HT-29 (cell line): ENCODE measurements around the gene BIK. TPM values are rescaled to one million over a fixed set of nuclear protein-coding genes. Genes with fewer than 3 reads are reported as not detected.
"Not testable (repeated sequence)": the region's sequence is repeated elsewhere in the genome, so short reads cannot be mapped to it uniquely, and the experiment has no call there.

ENCODE experiments used
- DNase-seq: peaks from one replicate; pipeline ENCODE4 v3.0.0-alpha.2; 2015; ENCODE audit warnings: low spot score
- total RNA-seq: library from RNA; depleted of rRNA; stranded (reverse); fragments of >200 nt; shearing (Covaris generic); gene quantifications from 2 replicates; pipeline ENCODE4 v1.2.3, GENCODE V29; 2014

BIK gene
- total RNA-seq, 1 experiment from 2014 or later: 3.9 TPM

DNA sequence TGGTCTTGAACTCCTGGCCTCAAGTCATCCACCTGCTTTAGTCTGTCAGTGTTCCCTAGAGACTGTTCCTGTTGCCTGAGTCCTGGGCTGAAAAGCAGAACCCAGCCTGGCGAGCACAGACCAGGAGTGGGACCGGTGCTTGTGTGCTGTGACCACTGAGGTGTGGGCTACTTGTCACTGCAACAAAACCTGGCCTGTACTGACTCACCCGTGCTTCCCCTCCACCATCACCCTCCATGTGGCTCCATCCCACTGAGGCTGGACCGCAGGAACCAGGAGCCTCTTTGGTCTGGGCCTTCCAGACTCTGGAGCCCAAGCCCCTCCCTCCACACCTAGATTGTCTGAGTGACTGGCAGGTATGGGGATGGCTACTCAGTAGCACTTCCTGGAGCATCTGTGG lies 24.0 kb downstream of the BIK start:
- no peak for DNase-seq

DNA sequence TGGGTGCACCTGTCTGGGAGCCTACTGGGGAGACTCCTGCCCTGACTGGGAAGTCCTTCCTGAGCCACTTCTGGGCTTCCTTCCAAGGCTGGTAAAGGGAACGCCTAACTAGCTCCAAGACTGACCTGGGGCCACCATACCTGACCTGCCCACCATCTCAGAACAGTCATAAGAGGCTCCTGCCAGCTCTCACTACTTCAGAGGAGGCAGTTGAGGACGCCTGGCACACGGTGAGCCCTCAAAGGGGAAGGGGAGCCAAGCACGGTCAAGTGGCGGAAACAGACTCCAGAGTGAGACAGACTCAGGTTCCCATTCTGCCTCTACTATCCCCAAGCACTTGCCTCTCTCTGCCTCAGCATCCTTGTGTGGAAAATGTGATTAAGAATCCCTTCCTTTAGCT lies 25.0 kb downstream of the BIK start:
- DNase-seq: no peak

DNA sequence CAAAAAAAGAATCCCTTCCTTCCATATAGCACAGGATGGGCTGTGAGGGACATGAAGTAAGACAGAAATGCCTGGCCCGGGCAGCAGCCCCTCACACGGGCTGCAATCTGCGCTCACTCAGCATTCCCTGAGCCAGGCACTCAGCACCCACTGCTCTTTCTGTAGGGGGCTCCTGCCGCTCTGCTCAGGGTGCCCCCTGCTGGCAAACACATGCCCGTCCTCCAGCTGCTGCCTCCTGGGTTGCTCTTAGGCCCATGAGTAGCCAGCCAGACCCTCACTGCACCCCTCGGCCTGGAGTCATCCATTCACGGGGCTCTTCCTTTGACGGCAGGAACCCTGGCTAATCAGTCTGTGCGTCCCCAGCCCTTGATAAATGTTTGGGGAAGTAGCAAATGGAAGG lies 25.7 kb downstream of the BIK start:
- DNase-seq: no peak

DNA sequence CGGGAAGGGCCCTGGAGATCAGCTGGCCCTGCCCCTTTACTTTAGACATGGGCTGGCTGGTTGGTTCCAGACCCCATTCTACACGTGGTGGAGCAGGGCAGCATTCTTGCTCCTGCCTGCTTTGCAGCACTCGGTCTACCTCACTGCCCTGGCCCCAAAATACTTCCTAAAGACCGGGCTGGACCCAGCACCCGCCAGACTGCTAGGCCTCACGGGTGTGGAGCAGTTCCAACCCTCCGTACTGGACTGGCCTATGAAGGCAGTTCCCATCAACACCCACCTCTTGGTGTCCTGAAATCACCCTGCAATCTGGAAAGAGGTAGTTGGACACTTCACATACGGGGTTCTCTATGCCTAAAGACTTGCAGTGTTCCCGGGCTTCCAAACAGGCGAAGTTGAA lies 26.3 kb downstream of the BIK start:
- DNase-seq: no peak

DNA sequence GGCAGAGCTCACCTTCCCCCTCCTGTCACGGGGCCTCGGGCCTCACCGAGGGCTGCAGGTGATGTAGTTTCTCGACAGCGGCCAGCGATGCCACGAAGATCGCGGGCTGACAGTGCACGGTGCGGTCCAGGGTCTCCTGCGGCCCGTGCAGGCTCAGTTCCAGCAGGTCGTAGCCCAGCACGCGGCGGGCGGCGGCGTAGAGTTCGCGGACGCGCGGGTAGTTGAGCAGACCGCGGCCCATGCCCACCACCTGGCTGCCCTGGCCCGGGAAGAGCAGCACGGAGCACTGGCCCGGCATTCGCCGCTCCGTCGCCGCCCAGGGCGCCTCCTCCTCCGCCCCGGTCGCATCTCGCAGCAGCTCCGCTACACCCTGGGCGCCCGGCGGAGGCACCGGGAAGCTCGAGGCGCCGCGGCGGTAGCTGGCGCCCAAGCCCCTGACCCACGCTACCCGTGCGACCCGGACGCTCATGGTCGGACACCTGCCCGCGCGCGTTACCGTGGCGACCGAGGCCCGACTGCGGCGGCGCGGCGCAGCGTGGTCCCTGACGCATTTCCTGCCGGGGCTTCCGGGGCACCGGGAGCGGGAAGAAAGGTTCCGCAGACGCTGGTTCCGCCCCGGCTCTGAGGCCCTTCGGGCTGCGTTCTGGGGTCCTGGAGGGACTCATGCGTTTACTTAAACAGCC lies 32.5 kb downstream of the BIK start, which contains the start of gene MCAT:
Gene MCAT (minus strand): TSS at position 519 of the 683 bp plus-strand sequence. CDS start 50 bp downstream, at position 469.
- DNase-seq: peak; percentile 59

DNA sequence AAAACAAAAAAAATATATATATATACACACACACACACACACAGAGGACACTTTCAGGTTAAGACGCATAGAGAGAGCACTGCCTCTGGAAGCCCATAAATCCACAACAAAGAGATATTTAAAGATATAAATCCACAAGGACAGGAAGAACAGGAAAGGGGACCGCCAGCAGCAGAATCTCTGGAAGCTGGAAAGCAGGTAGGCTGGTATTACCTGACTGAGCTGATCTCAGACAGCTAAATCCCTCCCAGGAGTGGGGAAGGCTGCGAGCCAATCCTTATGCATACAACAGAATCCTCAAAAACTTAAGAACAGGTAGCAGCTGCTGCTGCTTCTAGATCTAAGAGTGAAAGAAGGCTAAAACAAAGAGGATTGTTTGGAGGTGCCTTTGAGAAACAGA lies 34.4 kb downstream of the BIK start:
- DNase-seq: no peak

DNA sequence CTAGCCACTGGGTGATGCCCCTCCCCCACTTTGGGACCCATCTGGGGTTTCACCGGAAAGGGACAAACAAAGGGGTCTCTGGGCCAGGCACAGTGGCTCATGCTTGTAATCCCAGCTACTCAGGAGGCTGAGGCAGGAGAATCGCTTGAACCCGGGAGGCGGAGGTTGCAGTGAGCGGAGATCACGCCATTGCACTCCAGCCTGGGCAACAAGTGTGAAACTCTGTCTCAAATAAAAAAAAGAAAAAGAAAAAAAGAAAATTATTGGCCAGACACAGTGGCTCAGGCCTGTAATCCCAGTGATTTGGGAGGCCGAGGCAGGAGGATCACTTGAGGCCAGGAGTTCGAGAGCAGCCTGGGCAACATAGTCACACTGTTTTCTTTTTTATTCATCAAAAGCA lies 34.8 kb downstream of the BIK start:
- DNase-seq: not testable (repeated sequence)

DNA sequence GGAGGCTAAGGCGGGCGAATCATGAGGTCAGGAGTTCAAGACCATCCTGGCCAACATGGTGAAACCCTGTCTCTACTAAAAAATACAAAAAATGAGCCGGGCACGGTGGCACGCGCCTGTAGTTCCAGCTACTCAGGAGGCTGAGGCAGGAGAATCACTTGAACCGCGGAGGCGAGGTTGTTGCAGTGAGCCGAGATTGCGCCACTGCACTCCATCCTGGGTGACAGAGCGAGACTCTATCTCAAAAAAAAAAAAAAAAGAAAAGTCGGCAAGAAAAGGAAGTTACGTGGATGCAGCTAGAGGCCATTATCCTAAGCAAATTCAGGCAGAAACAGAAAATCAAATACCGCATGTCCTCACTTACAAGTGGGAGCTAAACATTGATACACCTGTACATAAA lies 35.8 kb downstream of the BIK start:
- not testable (repeated sequence) for DNase-seq

DNA sequence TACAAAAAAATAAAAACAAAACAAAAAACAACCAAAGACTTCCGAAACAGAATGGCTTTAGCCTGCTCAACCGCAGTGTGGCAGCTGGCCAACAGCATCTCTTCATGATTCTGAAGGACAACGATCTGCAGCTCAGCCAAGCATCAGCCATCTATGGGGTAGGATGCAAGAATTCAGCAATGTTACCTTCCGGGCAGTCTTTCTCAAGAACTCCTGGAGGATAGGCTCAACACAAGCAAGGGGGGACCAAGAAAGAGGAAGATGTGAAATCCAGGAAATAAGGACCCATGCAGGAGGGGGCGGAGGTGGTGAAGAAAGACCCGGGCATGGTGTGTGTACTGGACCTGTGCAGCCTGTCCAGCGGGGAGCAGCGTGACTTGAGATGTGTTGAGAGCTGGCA lies 37.3 kb downstream of the BIK start:
- no peak for DNase-seq

DNA sequence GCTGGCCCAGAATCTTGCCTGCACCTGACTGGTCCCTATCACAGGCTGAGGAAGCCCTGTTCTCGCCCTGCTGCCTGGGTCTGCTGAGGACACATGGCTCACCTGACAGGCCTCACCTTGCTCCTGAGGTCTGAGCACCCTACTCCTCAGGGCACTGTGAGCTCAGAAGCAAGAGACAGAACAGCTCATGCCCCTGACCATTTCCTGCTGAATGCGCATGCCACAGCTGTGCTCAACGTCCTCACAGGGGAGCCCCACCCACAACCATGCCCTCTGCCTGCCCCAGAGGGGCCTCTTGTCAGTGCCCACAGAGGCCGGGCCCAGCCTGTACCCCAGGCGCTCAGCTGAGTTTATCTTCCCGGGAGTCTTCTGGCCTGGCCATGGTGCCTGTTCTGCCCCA lies 38.0 kb downstream of the BIK start:
- no peak for DNase-seq

DNA sequence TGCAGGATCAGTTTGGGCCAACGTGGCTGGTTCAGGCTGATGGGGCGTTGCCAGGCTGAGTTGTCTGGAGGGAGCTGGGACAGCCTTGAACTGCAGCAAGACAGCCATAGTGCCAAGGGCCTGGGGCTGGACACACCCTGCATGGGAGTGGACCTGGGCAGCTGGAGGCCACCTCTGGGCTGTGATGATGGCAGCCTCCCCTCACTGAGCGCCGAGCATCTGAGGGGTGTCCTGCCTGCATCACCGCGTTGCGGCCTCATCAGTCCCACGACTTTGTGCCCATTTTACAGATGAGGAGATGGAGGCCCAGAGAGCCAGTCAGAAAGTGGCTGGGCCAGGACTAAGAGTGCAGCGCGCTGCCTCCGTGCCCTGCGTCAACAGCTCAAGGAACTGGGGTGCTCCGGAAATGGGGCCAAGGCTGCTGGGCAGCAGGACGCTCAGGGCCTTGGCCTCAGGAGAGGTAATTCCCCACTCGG lies 40.2 kb downstream of the BIK start:
- DNase-seq: no peak

DNA sequence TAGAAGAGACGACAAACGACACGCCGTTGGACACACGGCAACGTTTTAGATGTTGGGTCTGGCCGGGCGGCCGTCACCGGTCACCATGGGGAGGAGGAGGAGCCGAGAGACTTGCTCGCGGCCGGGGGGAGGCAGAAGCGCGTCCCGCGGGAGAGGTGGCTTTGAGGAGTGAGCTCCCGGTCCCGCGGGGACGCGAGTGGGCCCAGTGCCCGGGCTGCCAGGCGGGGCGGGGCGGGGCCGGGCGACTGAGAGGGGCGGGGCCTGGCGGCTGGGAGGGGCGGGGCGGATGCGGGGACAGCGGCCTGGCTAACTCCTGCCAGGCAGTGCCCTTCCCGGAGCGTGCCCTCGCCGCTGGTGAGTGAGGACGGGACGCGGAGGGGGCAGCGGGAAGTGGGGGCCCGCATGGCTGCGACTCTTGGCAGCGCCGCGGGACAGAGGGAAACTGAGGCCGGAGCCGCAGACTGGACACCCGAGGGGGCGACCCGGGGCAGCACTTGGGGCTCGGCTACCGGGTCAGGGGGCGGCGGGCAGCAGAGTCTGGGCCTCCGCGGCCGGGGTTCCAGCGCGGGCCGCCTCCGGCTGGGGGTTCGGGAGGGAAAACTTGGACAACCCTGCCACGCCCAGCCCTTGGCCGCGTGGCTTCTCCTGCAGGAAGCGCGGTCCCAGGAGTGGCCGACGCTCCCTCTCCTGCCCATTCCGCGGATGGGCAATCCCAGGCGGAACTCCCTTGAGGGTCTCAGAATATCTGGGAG lies 40.9 kb downstream of the BIK start, which contains the start of gene TSPO:
Gene TSPO (plus strand): TSS at position 309 of the 752 bp plus-strand sequence. CDS start 7,680 bp downstream, outside the sequence.
- peak; percentile 48 for DNase-seq

DNA sequence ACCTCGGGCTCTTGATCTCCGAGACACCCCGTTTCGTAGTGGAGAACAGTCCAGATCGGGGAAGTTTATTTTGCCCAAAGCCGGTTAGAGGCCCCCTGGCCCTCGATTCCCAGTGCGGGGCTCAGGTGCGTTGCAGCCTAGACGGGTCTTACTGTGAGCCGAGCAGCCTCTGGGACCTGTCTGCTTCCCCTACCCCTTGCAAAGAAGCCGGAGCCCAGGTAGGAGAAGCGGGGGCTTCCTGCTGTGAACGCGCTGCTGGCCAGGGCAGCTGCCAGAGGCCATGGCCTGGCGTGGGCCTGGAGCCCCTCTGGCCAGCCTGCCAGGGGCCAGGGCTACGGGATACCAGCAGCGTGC lies 41.4 kb downstream of the BIK start:
- DNase-seq: no peak

DNA sequence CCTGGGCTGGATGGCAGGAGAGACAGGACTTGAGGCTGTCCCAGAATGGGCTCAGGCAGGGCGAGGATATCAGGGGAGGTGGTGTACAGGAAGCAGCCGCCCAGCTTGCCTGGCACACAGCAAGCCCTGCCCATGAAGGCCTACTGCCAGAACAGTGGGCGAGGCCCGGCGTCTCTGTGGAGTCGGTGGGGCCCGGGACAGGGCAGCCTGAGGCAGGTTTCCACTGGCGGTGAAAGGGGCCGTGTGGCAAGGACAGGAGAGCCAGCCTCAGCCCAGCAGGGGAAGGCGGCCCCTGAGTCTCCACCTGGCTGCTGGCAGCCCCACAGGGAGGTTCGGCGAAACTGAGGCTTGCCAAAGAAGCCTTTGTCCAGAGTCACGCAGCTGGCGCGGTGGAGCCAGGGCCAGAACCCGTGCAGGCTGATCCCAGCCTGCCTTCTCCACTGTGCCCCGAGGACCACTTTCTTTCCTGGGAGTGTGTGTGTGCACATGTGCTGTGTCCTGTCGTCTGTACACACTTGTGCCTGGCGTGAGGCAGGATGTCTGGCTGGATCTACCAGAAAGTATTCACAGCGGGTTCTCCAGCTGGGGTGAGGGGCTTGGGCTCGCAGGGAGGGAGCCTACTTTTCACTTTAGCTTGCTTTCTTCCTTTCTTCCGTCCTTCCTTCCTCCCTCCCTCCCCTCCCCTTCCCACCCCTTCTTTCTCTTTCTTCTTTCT lies 42.0 kb downstream of the BIK start:
- DNase-seq: peak; percentile 54

DNA sequence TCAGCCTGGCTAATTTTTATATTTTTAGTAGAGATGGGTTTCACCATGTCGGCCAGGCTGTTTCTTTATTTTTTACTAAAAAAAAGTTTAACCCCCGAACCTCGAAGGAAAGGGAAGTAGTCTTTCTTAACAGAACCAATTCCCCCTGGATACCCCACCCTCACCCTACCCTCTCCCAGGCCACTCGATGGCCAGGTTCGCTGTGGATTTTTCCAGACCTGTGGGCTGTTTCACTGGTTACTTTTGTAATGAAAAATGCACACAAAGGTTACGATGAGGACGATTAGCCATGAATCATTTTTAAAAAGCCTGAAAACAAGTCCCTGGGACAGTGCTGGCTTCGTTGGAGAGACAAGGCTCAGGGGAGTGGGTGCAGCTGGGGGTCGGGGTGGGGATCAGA lies 43.3 kb downstream of the BIK start:
- no peak for DNase-seq

DNA sequence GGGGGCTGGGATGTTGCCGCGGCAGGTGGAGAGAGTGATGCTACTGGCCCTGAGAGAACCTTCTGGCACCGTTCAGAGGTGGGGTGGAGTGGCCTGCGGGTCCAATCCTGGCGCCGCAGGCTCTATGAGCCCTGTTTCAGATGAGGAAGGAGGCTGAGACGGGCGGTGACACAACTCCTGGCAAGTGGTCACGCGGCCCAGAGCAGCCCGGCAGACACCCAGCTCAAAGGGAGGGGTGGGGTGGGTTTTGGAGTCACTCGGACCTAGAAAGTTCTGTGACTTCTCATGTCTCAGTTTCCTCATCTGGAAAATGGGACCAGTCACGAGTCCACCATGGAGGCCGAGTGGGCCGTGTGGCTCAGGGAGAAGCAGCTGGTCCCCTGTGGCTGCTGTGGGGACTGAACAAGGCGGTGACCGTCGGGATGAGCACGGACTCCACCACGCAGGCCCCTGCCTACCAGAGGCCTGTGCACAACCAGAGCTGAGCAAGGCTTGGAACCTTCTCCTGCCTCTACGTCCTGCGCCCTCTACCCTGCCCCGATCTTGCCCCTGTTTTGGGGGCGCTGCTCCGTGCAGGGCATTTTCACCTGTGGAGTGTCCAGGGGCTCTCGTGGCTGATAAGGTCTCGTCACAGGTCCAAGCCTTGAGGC lies 44.5 kb downstream of the BIK start:
- peak; percentile 35 for DNase-seq

DNA sequence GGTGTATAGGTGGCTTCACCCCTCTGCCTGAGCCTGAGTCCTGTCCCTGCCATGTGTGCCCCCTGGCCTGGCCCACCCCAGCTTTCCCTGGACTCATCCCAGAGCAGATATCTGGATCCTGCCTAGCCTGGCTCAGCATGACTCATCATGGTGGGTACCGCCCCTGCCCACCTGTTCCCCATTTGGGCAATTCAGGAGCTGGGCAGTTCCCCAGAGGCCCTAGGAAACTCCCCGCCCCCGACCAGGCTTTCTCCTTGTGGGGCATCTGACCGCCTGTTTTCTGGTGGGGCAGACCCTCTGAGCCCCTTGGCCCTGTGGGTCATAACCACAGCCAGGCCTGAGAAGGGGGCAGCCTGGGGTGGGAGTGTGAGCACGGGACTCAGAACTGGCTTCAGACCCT lies 45.2 kb downstream of the BIK start:
- no peak for DNase-seq

DNA sequence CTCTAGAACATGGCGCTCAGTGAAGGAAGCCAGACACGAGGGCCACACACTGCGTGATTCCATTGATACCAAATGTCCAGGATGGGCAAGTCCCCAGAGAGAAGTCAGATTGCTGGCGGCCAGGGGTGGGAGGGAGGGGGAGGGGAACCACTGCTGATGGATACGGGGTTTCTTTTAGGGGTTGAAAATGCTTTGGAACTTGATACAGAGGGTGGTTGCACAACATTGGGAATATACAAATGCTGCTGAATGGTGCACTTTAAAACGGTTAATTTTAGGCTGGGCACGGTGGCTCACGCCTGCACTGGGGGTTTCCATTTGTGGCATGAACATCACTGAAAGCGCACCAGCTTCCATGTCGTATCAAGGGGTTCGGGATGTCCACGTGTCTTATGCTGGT lies 45.9 kb downstream of the BIK start:
- no peak for DNase-seq

DNA sequence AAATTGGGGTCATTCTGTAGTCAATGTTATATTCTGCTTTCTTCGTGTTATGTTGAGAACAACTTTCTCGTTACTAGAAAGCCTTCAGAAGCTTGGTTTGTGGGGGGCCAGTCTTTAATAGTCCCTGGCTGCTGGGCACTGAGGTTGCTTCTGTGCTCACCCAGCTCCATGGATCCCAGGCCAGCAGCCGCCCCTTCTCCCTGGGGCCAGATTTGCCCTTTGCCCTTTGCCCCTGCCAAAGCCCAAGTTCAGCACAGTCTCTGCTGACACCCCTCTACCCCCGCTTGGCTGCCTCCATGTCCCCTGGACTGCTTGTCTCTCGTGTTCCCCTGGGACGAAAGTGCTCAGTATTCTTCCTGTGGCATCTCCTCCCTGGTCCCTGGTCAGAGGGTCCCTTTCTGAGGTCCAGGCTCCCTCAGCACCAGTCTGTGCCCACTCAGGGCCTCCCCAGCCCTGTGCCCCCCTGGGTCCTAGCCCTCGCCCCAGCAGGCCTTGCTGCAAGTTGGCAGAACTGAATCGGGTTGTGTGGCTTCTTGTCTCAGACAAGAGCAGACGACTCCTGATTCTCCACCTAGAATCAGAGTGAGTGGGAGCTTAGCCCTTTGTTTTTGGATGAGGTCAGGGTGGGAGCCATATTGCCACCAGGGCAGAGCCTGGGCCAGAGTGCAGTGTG lies 47.5 kb downstream of the BIK start:
- no peak for DNase-seq

DNA sequence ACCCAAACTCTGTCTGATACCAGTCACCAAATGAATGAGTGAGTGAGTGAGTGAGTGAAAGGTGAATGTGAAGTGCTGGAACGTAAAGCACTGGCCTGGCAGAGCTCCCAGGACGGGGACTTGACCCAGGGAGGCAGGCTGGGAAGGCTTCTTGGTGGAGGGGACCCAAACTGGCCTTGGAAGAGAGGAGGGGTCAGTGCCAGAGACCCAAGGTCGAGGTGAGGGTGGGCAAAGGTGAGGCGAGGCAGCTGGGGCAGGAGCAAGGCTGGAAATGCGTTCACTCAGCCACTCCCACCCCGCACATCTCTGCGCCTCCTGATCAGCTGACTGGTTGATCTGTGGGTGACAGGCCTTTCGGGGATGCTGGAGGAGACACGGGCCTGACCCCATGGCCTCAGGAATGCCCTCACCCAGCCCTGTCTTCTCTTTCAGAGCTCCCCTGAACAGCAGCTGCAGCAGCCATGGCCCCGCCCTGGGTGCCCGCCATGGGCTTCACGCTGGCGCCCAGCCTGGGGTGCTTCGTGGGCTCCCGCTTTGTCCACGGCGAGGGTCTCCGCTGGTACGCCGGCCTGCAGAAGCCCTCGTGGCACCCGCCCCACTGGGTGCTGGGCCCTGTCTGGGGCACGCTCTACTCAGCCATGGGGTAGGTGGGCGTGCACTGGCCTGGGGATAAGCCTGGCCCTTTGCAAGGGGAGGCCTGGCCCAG lies 48.4 kb downstream of the BIK start:
- no peak for DNase-seq
